Stromal cell of bone marrow (primary cell): ENCODE results near the gene EHD3.

Source experiments
- DNase-seq: peaks from one replicate; pipeline ENCODE4 v3.0.0-alpha.2; 2012; ENCODE audit warnings: low read depth

EHD3 gene

DNA sequence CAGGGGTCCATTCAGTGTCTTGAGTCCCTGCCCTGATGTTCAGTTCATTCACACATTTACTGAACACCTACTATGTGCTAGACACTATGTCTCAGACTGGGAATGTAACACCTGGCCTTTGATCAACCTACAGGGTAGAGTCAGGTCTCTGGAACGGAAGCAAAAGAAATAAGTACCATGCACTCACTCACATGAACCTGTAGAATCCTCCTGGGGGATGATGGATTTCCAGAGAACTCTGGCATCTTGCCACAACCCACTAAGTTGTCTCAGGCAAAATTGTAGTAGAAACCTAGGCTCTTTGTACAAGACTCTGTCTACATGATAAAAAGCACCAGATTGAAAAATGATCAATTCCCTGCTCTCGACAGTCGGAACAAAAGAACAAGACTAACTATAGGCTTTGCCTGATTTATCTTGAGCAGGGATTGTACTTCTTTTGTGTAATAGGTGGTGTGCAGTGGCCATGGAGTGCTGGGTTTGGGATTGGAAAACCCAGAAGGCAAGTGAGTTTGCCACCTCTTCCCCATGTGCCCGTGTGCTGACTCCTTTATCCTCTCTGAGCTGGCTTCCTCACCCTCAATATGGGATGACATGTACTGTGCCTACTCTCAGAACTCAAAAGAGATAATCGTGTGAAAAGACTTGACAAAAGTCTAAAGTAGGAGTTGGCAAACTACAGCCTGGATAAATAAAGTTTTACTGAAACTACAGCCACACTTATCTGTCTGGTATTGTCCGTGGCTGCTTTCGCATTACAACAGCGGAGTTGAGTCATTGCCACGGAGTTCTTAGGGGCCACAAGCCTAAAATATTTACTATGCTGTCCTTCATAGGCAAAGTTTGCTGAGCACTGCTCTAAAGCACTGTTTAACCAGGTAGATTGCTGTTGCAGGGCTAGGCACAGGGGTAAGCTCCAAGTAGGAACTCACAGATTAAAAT lies 21.0 kb upstream of the EHD3 start:
- DNase-seq = no peak

DNA sequence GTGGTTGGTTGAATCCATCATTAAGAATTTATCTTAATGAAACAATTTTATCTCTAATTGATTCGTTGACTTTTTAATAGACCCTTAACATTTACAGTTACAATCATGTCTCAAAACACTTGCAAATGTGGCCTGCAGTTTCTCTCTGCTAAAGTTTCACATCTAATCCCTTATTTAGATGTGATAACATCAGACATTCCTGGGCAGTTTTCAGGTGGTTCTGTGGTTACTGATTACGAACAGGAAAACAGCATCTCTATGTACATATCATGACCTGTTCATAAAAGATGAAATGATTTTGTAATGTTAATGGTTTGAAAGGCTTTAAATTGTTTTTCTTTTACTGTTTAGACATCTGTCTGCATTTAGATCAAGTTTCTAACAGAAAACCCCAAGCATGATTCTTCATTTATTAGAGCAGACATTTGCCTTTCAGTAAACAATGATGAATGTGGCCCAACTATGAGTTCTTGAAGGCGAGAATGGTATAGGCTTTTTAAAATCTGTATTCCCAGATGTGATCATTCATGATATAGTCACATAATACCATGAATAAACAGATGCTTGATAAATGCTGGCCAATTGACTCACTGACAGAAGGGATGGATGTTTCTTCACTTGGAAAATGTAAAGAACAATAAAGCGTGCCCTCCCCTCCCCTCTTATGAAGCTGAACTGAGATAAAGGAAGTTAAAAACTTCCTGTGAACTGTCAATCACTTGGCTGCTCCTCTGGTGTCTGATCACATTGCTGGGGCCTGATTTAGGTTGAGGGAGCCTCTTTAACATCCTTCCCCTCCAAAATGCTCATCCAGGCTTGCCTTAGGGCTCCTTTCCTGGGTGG lies 20.1 kb upstream of the EHD3 start:
- DNase-seq = no peak

DNA sequence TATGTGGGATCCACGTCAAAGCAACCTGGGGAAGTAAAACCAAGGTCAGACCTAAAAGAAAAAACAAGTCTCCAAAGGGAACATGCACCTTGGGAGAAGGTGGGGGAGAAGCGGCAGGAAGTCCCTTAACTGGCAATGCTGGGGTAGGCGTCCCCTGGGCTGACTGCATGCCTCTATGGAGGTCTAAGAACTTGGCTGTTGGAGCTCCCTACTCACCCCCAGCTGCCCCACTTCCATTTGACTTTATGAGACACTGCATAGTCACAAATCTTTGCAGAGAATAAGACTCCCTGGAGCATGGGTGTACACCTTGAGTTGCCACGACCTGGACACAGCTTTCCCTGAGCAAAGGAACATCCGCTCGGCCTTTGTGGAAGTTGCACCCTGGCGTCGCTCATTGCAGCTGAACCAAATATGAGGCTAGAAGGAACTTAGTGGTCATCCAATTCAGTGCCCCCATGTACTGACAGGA lies 19.5 kb upstream of the EHD3 start:
- DNase-seq = no peak

DNA sequence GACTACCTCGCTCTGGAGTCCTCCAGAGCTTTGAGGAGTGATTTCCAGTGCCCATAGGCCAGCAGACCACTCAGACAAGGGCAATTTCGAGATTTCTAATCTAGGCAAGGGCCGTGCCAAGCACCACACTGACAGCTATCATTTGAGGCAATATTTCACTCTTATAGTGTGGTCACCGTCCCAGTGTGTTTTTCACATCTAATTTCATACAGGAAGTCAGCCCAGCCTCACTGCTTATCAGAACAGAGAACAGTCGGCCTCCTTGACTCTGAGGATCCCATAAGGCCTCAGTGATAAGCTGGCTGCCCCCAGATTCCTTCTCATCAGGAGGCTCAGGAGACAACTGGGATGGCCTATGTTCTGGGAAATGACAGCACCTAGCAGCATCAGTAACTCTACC lies 17.2 kb upstream of the EHD3 start:
- DNase-seq = no peak

DNA sequence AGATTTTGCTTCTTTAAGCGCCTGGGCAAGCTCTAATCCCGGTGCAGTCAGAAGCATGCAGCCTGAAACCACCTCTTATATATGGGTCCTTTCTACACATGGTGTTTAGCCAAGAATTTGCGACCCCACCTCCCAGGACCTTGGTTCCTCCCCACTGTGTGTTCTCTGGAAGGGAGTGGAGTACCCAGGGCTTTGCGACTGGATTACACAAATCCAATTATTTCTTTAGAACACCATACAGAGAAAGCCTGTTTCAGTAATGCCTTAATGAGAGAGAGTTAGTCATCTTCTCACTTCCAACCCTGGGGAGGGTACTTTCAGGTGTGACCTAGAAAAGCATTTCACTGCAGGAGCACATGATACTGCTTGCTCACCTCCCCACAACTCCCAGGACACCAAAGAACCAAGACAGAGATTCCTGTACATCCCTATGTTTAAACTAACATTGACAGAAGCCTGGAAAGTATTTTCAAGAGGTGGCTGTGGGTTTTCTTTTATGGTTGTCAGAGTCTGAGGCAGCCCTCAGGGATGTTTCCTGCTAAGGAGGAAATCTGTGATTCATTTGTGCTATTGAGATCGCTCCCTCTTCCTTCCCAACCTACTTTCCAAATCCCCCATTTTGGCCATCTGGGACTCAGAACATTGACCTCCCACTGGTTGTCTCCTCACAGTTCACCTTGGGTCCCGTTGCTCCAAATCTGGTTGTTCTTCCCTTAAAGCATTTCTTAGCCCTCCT lies 16.3 kb upstream of the EHD3 start, which contains the start of gene CAPN14:
Gene CAPN14 (minus strand): TSS at position 51 of the 736 bp plus-strand sequence. CDS start 12,068 bp downstream, outside the sequence.
- DNase-seq = no peak

DNA sequence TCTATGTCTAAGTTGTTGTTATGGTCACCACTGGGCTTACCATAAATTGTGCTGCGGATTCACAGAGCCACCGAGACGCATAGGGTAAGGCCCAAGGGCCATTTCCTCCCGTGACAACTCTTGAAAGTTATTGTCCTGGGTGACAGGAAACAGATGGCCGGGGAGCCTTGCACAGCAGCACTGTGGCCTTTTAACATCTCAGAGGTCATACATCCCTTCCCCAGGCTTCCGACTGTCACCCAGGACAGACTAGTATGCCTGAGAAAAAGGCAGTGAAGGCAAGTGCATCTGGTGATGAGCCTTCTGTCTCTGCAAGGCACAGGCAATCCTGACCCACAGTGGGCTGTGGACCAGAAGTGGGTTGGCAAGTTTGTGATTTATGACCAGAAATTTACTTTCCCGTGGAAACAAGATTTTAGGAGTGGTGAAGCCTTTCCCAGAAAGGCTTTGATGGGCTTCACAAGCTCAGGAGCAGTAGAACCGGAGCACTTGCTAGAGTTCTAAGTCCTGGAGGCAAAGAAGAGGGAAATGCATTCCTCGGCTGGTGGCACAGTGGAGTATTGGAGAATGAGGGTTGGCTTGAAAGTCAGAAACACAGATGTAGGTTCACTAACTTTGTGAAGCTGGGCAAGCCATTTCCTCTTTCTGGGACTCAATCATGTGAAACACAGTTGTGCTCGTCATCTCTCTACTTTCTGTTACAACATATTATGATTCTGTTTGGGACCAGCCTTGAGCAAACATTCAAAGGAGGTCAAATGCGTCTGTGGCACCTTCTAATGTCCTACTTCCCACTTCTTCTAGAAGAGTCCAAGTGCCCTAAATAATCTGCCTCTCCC lies 14.6 kb upstream of the EHD3 start:
- DNase-seq = no peak

DNA sequence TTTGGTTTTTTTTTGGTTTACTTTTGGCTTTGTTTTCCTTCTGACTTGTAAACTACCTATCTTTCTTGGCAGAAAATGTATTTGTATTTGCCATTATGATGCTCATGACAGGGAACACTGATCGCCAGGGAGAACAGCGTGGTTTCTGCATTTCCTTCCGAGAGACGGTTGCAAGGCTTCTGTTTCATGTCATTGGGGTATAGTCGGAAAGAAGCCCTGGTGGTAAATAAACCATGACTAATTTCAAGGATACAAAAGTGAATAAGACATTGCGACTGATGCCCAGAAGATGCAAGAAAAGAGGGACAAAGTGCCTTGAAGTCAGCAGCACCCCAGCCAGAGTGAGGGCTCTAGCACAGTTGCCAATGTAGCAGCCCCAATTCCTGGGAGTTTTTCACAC lies 12.4 kb upstream of the EHD3 start:
- DNase-seq = no peak

DNA sequence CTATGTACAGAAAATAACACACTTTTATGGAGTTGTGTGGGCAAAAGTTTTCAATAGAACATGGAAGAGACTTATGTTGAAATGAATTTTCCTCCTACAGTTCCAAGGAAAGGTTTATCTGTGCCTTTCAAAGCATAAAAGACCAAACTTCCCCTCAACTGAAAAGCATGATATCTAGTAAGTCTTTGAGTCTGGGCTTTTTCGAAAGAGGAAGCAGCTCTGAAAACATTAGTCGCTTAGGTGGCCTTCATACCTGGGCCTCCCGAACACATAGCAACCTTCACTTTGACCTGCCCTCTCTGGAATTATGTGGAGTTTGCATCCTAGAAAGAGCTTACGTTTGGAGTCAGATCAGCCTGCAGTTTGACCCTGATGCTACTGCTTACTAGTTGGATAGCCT lies 11.9 kb upstream of the EHD3 start:
- no peak for DNase-seq

DNA sequence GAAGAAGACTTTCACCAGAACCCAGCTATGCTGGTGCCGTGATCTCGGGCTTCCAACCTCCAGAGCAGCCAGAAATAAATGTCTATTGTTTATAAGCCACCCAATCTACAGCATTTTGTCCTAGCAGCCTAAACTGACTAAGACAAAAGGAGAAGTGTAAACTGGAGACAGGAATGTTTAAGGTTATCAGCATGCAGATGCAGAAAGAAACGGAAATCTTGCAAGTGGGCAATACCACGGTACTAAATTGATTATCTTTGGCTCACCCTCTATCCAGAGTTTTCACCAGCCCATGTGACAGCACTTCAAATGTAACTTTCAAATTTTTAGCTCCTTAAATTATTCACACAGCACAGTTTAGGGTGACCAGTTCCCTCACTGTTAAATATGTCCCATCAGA lies 10.9 kb upstream of the EHD3 start:
- no peak for DNase-seq

DNA sequence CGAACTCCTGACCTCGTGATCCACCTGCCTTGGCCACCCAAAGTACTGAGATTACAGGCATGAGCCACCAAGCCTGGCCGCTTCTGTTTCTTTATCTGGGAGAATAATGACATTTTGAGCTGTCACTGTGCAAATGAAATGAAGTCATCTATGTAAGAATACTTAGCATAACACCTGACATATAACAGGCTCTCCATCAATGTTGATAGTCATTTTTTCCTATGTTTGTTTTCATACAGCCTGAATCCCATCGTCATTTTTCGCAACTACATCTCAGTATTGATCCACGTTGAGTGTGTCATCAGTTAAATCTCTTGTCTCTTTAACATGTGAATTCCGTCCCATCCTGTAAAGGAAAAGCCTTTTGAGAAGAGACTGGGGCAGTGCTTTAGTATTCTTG lies 10.2 kb upstream of the EHD3 start:
- no peak for DNase-seq

DNA sequence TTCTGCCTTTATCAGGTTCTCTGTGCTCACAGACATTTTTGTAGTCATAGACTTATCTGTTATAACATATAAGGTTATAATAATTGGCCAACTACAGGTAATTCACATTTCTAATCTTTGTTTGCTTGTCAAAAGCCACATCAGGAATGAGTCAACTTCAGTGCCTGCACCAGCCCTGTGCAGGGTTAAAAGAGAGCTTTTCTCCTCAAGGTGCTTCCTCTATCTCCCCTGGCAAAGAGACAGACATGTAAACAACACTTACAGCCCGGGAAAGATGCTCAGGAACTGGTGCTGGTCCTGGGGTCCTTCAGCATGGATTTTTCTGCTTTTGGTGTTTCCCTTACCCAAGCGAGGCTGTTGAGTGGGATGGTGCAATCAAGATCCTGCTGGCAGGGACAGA lies 7.7 kb upstream of the EHD3 start:
- no peak for DNase-seq

DNA sequence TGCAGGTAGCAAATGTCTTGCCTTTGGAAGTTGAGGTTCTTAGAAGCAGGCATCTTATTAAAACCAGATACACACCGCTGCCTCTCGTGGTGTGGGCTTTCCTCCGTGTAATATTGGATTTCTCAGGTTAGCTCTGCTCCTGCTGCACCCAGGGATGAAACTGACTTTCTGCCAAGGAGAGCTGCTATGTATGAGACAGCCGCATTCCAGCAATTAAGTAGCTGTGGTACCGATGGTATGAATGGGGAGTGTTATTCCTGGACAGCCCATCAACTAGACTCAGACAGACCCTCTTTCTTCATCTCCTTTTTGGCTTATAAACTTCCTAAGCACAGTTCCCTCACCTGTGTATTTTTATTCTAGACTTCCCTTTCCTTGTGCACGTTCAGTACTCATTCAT lies 6.8 kb upstream of the EHD3 start:
- DNase-seq = no peak

DNA sequence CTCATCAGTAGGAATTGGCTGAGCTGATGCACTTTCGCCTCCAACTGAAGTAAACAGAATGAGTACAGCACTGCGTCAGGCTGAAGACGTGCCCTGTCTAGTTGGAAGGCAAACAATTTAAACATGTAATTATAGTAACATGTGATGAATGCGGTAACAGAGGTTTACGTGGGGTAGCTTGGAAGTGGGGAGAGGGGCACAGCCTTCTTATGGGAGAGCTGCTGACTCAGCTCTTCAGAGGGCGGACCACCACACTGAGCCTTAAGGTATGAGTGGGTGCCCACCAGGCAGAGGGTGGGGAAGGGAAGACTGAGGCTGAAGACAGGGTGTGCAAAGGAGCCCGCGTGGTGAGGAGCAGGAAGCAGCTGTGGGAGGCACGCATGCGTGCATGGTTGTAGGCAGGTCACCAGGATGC lies 6.2 kb upstream of the EHD3 start:
- peak; percentile 34 for DNase-seq

DNA sequence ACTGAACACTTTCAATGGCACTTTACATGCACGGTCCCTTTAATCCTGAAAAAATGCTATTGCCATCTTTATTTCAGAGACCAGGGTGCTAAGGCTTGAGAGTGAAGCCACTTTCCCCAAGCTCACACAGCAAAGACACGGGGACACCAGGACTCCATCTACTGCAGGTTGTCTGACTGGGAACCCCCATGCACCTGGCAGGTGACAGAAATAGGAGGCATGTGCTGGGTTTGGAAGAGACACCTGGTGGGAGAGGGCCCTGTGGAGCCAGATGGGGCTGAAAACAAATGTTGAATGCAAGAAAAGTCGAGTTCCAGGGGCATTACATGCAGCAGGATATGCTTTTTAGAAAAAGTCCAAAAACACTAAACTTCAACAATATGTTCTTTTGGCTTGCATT lies 5.2 kb upstream of the EHD3 start:
- DNase-seq = no peak

DNA sequence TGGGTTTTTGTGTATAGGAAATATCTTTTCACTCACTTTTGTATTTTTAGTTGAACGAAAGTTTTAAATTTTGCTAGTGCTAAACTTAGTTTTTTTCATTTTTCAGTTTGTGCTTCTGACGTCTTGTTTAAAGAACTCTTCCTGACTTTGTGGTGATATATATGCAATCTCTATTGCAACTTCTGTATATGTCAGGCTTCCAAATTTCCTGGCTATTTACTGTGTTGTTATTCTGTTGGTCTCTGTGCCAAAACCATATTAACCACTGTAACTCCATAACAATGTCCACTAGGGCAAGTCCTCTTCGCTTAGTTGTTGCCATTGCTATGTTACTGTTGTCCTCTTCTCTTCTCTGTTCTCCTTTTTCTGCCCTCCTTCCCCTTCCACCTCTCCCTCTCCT lies 3.2 kb upstream of the EHD3 start:
- DNase-seq = no peak

DNA sequence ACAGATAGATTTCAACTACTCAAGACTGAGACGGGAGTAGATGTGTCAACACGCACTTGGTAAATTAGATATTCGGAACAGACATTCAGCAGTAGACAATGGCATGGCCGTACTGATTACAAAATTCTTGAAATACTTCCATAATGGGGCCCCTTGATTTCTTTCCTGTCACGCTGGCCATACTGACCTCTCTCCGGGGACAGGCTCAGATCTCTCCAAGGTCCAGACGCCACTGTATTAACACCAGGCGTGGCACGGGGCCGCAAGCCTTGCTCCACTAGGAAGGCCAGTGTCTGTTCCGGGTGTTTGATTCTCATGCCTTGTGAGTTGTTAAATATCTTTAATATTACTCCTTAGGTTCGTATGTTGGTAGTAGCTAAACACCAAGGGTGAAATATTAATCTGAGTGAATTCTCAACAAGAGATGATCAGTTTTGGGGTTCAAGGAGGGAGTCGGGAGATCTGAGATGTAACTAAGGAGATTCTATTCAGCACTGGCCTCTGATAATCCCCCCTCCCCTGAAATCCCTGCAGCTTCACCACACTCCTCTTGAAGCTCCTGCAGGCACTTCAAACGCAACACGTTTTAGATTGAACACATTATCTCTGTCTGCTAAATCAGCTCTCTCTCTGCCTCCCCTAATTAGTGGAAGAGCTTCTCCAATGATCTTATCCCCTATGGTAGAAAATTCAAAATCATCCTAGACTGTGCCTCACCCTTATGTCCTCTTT lies 2.2 kb upstream of the EHD3 start:
- no peak for DNase-seq

DNA sequence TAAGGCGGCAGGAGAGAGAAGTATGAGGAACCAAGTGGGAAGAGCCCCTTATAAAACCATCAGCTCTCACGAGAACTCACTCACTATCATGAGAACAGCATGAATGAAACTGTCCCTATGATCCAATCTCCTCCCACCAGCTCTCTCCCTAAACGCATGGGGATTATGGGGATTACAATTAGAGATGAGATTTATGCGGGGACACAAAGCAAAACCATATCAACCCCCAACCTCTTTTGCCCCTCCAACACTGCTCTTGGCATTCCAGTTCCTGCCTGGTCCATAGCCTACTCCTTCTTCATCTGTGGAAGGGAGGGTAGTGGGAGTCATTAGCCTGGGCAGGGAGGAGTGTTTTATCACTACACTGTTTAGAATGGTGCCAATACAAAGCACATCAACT lies 1.4 kb upstream of the EHD3 start:
- no peak for DNase-seq

DNA sequence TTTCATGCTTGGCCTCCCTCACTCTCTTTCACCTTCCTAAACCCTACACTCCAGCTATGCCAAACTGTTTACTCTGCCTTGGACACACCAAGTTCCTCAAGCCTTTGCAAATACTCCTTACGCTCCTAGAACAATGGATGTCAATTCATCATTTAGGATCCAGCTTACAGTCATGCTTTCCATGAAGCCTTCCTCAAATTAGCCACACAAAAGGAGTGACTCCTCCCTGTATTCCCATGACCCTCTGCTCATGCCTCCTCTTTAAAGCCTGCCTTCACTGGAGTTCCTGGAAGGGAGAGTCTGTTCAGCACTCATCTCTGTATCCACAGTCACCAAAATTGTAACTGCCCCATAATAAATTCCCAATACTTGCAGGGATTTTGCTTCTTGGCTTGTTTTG lies 721 bp upstream of the EHD3 start:
- peak; percentile 25 for DNase-seq

DNA sequence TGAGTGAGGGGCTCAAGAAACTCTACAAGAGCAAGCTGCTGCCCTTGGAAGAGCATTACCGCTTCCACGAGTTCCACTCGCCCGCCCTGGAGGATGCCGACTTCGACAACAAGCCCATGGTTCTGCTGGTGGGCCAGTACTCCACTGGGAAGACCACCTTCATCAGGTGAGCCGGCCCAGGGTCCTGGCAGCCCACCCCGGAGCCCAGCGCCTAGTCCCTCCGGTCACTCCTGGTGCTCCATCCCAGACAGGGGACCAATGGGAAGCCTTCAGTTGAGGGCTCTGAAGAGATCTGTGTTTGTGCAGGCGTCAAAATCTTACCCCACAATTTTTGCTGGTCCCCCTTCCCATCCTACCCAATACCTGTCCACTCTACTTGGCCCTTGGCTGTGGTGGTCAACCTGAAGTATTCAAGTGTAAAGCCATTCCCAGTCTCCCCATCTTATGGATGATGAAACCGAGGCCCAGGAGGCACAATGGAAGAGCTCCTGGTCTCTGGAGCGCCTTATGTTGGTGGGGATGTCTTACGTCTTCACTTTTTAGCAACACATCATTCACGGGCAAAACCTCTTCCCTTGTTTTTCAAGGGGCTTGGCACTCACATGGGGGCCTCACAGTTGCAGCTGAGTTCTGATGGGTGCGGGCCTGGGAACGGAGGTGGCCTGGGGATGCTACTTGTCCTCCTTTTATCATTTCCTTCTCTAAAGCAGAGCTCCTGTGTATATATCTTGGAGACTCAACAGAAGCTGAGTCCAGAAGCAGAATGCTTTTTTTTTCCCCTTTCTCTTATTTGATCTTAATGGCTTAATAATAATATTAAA lies 941 bp downstream of the EHD3 start:
- DNase-seq = no peak

DNA sequence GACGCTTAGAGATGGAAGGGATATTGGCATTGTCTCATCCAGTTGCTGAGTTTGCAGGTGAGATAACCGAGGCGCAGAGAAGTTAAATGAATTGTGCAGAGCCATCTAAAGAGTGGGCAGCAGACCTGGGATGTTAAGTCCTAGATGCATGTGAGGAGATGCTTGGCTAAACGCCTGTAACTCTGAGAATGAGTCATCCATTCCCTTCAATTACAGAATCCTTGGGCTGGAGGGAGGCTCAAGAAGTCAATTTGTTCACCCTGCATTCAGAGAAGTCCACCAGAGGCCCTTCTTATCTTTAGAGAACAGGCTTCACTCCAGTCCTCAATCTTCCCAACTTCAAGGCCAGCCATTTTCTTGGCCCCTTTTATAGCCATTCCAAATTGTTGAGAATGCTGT lies 1.6 kb downstream of the EHD3 start:
- DNase-seq = peak; percentile 86
